Panc1 (cell line): ENCODE results near the gene MTRF1L.

Experiments
- CTCF ChIP-seq: fragments of 450-650 bp; IDR thresholded peaks from 2 replicates; pipeline ENCODE4 v1.5.1; 2017; ENCODE audit warnings: mild to moderate bottlenecking
- POLR2AphosphoS5 ChIP-seq: IDR thresholded peaks from 2 replicates; pipeline ENCODE4 v1.6.1; 2012; ENCODE audit warnings: mild to moderate bottlenecking, low read depth, low read length, moderate library complexity
- REST ChIP-seq, 2 experiments: IDR thresholded peaks; 2 replicates each; pipeline ENCODE4 v1.6.1; 2011 to 2012; ENCODE audit warnings: low read depth in 2 of 2, control low read depth in 1 of 2, low read length in 1 of 2, mild to moderate bottlenecking in 1 of 2, moderate library complexity in 1 of 2; ENCODE audit not compliant: insufficient read depth in 1 of 2
- SIN3A ChIP-seq: IDR thresholded peaks from 2 replicates; pipeline ENCODE4 v1.6.1; 2012; ENCODE audit warnings: low read depth, mild to moderate bottlenecking, low read length, moderate library complexity, borderline replicate concordance; ENCODE audit not compliant: insufficient read depth
- TCF7L2 ChIP-seq: IDR thresholded peaks from 2 replicates; pipeline ENCODE4 v1.6.1; 2011; ENCODE audit warnings: mild to moderate bottlenecking, low read depth, low read length, inconsistent platforms

DNA sequence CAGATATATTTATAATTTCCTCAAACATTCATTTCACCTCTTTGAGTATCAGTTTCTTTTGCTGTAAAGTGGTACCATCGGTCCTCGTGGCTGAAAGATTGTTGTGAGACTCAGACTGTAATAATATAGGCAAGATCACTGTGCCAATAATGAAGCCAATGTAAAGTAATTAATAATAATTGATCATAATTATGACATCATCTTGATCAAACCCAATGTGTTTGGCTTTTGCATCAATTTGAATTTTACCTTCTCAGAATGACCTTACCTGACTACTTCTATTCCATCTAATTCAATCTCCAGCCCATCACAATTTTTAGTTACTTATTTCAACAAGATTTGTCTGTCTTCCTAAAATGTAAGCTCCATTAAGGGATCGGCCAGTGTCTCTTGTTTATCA is 15.8 kb upstream of the MTRF1L start:
- no peak for TF ChIP-seq CTCF
- TF ChIP-seq POLR2AphosphoS5: no peak
- no peak for TF ChIP-seq SIN3A
- no peak for TF ChIP-seq TCF7L2
- TF ChIP-seq REST (IDR thresholded peaks at IDR 0.05; ENCODE audit: insufficient read depth in 1 of 2, low read depth in 2 of 2, low read length in 1 of 2): no peak
